BLaER1 (cell line): ENCODE data around the gene PDE10A.

Source experiments
- H3K27ac ChIP-seq: shearing (Covaris generic); formaldehyde crosslinking; 2 replicates; pipeline ENCODE4 v1.8.1; 2022
- H3K27me3 ChIP-seq: shearing (Covaris generic); formaldehyde crosslinking; 2 replicates; pipeline ENCODE4 v1.8.1; 2022
- H3K36me3 ChIP-seq: shearing (Covaris generic); formaldehyde crosslinking; 2 replicates; pipeline ENCODE4 v1.8.1; 2022
- H3K4me1 ChIP-seq: shearing (Covaris generic); formaldehyde crosslinking; 2 replicates; pipeline ENCODE4 v1.8.1; 2022
- H3K4me2 ChIP-seq: shearing (Covaris generic); formaldehyde crosslinking; 2 replicates; pipeline ENCODE4 v1.8.1; 2022
- H3K4me3 ChIP-seq: shearing (Covaris generic); formaldehyde crosslinking; 2 replicates; pipeline ENCODE4 v1.8.1; 2022
- H3K9ac ChIP-seq: shearing (Covaris generic); formaldehyde crosslinking; 2 replicates; pipeline ENCODE4 v1.8.1; 2022
- H3K9me3 ChIP-seq: shearing (Covaris generic); formaldehyde crosslinking; 2 replicates; pipeline ENCODE4 v1.8.1; 2022
- H4K20me1 ChIP-seq: shearing (Covaris generic); formaldehyde crosslinking; 2 replicates; pipeline ENCODE4 v1.8.1; 2022
- Cebpa-rat ChIP-seq: shearing (Covaris generic); IDR thresholded peaks from 2 replicates; pipeline ENCODE4 v1.8.1; 2022

The PDE10A gene

GRCh38 chr6:165446331-165446730 lies 216.7 kb downstream of the PDE10A start:
- H3K4me3 ChIP-seq: no peak overlapping the region
- no peak overlapping the region for H3K4me2 ChIP-seq
- no peaks in the 10 kb centered on the region for H3K27me3 ChIP-seq
- peaks cover 15% of the 10 kb centered on the region for H3K9me3 ChIP-seq
- no peaks in the 10 kb centered on the region for H3K36me3 ChIP-seq
- no peak overlapping the region for H3K27ac ChIP-seq
- H4K20me1 ChIP-seq: no peaks in the 10 kb centered on the region
- no peaks in the 10 kb centered on the region for H3K4me1 ChIP-seq
- H3K9ac ChIP-seq: no peak overlapping the region
- TF ChIP-seq Cebpa-rat: no peak

DNA sequence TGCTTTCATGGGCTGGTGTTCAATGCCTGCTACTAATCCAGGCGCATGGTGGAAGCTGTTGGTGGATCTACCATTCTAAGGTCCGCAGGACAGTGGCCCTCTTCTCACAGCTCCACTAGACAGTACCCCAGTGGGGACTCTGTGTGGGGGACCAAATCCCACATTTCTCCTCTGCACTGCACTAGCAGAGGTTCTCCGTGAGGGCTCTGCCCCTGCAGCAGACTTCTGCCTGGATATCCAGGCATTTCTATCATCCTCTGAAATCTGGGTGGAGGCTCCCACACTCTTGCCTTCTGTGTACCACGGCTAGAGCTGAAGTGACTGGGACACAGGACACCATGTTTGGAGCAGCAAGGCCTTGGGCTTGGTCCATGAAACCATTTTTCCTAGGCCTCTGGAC lies 219.6 kb downstream of the PDE10A start:
- no peak overlapping the region for H3K9ac ChIP-seq
- H3K27me3 ChIP-seq: no peaks in the 10 kb centered on the region
- H3K9me3 ChIP-seq: peaks cover 15% of the 10 kb centered on the region
- no peak overlapping the region for H3K4me3 ChIP-seq
- H3K27ac ChIP-seq: no peak overlapping the region
- no peak for TF ChIP-seq Cebpa-rat
- no peaks in the 10 kb centered on the region for H4K20me1 ChIP-seq
- no peak overlapping the region for H3K4me2 ChIP-seq
- H3K4me1 ChIP-seq: no peaks in the 10 kb centered on the region
- H3K36me3 ChIP-seq: no peaks in the 10 kb centered on the region

DNA sequence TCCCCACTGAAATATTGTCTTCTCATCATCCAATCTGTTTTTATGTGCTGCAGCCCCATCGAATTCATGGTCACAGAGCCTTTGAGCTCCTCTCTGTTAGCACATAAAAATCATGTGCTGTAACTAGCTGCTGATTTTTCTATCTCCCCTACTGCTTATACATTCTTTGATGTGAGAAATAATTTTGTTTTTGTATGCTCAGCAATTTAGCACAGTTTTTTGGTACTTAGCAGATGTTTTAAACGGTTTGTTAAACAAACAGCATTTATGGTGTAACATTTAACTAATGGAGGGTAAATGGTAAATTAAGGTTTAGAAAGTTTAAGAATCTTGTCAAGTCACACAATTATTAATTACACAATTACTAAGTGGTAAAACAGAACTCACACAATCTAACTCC lies 221.9 kb downstream of the PDE10A start:
- Histone ChIP-seq H3K4me1 (no peaks in the 10 kb centered on the region), H3K4me2 (no peak overlapping the region), H3K9me3 (peaks cover 15% of the 10 kb centered on the region), H3K9ac (no peak overlapping the region), H4K20me1 (no peaks in the 10 kb centered on the region), H3K27ac (no peak overlapping the region), H3K27me3 (no peaks in the 10 kb centered on the region), H3K4me3 (no peak overlapping the region), H3K36me3 (no peaks in the 10 kb centered on the region)
- TF ChIP-seq Cebpa-rat: no peak

GRCh38 chr6:165439928-165440554 lies 223.0 kb downstream of the PDE10A start:
- H3K27ac ChIP-seq: no peak overlapping the region
- no peaks in the 10 kb centered on the region for H3K27me3 ChIP-seq
- H3K36me3 ChIP-seq: no peaks in the 10 kb centered on the region
- H3K4me1 ChIP-seq: no peaks in the 10 kb centered on the region
- H4K20me1 ChIP-seq: no peaks in the 10 kb centered on the region
- H3K9me3 ChIP-seq: peaks cover 15% of the 10 kb centered on the region
- H3K9ac ChIP-seq: no peak overlapping the region
- no peak overlapping the region for H3K4me2 ChIP-seq
- no peak for TF ChIP-seq Cebpa-rat
- H3K4me3 ChIP-seq: no peak overlapping the region

GRCh38 chr6:165426892-165427291 lies 236.1 kb downstream of the PDE10A start:
- H3K9ac ChIP-seq: no peak overlapping the region
- no peak for TF ChIP-seq Cebpa-rat
- no peaks in the 10 kb centered on the region for H3K27me3 ChIP-seq
- H3K27ac ChIP-seq: no peak overlapping the region
- H4K20me1 ChIP-seq: no peaks in the 10 kb centered on the region
- no peaks in the 10 kb centered on the region for H3K36me3 ChIP-seq
- no peak overlapping the region for H3K4me3 ChIP-seq
- no peak overlapping the region for H3K4me2 ChIP-seq
- H3K4me1 ChIP-seq: no peaks in the 10 kb centered on the region
- 0 out of 2 replicates have a peak, but pooled peaks cover 3% of the 10 kb centered on the region for H3K9me3 ChIP-seq

- Histone ChIP-seq H3K4me2 (no peak overlapping the region), H3K9ac (no peak overlapping the region), H3K9me3 (0 out of 2 replicates have a peak, but pooled peaks cover 3% of the 10 kb centered on the region), H3K4me1 (no peaks in the 10 kb centered on the region), H4K20me1 (no peaks in the 10 kb centered on the region), H3K4me3 (no peak overlapping the region), H3K27me3 (no peaks in the 10 kb centered on the region), H3K36me3 (no peaks in the 10 kb centered on the region), H3K27ac (no peak overlapping the region)
- TF ChIP-seq Cebpa-rat: no peak
Observed at GRCh38 chr6:165422192-165422591, 240.8 kb downstream of the PDE10A start.

GRCh38 chr6:165417278-165417865 lies 245.7 kb downstream of the PDE10A start:
- no peak overlapping the region for H3K27ac ChIP-seq
- no peak overlapping the region for H3K4me2 ChIP-seq
- H3K27me3 ChIP-seq: no peaks in the 10 kb centered on the region
- no peak overlapping the region for H3K4me3 ChIP-seq
- no peak for TF ChIP-seq Cebpa-rat
- no peaks in the 10 kb centered on the region for H3K36me3 ChIP-seq
- no peaks in the 10 kb centered on the region for H3K4me1 ChIP-seq
- no peaks in the 10 kb centered on the region for H4K20me1 ChIP-seq
- H3K9me3 ChIP-seq: no peaks in the 10 kb centered on the region
- H3K9ac ChIP-seq: no peak overlapping the region

DNA sequence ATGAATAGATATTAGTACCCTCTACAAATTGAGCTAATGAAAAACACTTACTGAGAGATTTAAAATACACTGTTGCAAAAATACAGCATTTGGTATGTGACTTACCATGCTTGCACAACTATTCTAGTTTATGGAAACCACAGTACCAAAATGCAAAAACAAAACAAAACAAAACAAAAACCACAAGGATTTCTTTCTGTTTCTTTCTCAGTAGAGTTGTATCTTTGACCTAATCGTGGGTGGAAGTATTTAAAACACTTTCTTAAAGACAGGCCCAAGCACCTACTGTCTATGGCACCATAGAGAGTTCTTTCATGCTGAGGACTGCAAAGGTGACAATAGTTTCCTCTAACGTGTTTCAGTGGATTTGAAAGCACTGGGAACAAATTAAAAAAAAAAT lies 258.3 kb downstream of the PDE10A start:
- Histone ChIP-seq H3K4me1 (no peaks in the 10 kb centered on the region), H3K9me3 (no peaks in the 10 kb centered on the region), H3K9ac (no peak overlapping the region), H3K4me3 (no peak overlapping the region), H3K36me3 (no peaks in the 10 kb centered on the region), H3K27me3 (no peaks in the 10 kb centered on the region), H3K27ac (no peak overlapping the region), H4K20me1 (no peaks in the 10 kb centered on the region), H3K4me2 (no peak overlapping the region)
- no peak for TF ChIP-seq Cebpa-rat

DNA sequence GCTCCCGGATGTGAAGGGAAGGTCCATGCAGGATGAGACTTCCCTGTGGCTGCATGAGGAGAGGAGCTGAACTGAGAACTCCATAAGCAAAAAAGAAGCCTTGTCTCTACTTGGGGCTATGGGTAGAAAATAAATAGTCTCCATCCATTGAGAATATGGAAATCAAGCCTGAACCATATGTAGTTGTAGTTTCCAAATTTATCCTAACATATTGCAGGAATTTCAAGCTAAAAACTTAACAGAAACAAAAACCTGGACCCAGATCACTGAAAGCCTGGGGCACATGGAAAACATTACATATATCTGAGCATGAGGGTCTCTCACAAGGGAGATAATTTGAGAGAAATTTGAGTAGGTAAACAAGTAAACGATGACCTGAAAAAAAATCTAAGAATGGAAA lies 258.7 kb downstream of the PDE10A start:
- no peaks in the 10 kb centered on the region for H3K4me1 ChIP-seq
- no peaks in the 10 kb centered on the region for H3K36me3 ChIP-seq
- H3K4me3 ChIP-seq: no peak overlapping the region
- no peak overlapping the region for H3K4me2 ChIP-seq
- H3K27me3 ChIP-seq: no peaks in the 10 kb centered on the region
- no peaks in the 10 kb centered on the region for H4K20me1 ChIP-seq
- TF ChIP-seq Cebpa-rat: no peak
- H3K27ac ChIP-seq: no peak overlapping the region
- no peaks in the 10 kb centered on the region for H3K9me3 ChIP-seq
- no peak overlapping the region for H3K9ac ChIP-seq

DNA sequence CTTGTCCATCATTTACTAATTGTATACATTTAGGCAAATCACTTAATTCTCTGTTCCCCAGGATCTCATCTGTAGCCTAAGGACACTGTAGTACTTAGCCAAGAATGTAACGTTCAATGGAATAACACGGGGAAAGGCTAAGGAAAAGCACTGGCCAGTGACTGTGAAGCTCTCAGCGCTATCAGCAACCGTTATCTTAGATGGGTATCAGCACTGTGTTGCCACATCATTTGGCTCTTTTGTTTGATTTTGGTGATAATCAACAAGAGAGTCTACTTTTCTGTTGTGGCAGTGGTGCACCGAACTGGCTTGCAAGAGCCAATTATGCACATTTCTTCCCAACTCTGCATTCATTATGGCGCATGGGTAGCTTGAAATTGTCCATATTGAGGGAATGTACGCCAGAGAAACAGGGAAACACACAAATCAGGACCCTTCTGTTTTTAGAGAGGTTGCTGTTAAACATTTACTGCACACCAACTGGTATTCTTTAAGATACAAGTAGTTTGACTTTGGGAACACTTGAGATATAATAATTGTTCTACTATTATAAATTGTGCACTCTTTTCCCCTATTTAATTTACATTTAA lies 259.9 kb downstream of the PDE10A start:
- Histone ChIP-seq H3K27me3 (no peaks in the 10 kb centered on the region), H3K4me3 (no peak overlapping the region), H4K20me1 (no peaks in the 10 kb centered on the region), H3K4me2 (no peak overlapping the region), H3K4me1 (no peaks in the 10 kb centered on the region), H3K9me3 (no peaks in the 10 kb centered on the region), H3K36me3 (no peaks in the 10 kb centered on the region), H3K9ac (no peak overlapping the region), H3K27ac (no peak overlapping the region)
- no peak for TF ChIP-seq Cebpa-rat
